AG04449 (cell line): ENCODE results near the gene SEMA5A.

Source experiments
- CTCF ChIA-PET: fragments of 350-600 bp; formaldehyde crosslinking; extraction: SDS; loops from one replicate; lab custom pipeline; 2021; ENCODE audit warnings: antibody characterized with exemption; lab: Yijun Ruan, JAX
- POLR2A ChIA-PET: fragments of 400-600, 350-600 bp; formaldehyde crosslinking; extraction: SDS; loops from one replicate; lab custom pipeline; 2020; ENCODE audit warnings: antibody characterized with exemption, inconsistent platforms; lab: Yijun Ruan, JAX
- DNase-seq: peaks from one replicate; pipeline ENCODE4 v3.0.0-alpha.2; 2010; ENCODE audit warnings: low read depth, low spot score
- H3K4me3 ChIP-seq: 2 replicates; pipeline ENCODE4 v1.5.1; 2011; ENCODE audit warnings: low read depth, mild to moderate bottlenecking, control low read depth, low read length
- TF ChIP-seq, protein P1 (sequence below): IDR thresholded peaks from one replicate; pipeline ENCODE4 v1.5.1; 2011; ENCODE audit warnings: mild to moderate bottlenecking, moderate library complexity, low read length, control low read depth, inconsistent platforms; ENCODE audit not compliant: insufficient read depth; ENCODE audit errors: missing control alignments

Gene SEMA5A

DNA sequence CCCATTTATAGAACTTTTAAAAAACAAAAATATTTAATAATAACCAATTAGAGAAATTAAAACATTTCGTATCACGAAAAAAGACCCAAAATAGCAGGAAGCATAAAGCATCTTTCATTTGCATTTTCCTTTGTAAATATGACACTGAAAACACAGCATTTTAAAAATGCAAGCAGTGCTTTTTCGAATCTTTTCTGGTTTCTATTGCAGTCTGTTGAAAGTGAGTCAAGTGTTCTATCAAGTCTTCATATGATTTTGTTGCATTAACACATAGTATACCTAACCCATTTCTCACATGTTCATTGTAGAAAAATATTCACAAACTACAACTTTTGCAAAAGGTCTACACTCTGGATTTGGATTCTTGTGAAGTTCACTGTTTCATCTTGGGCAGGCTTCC, 198.8 kb downstream of the SEMA5A start:
- POLR2A ChIA-PET, result interaction anchor here (0.6 kb wide), 1 partner anchor 197 kb away, joined by 3 read pairs; no protein-coding TSS in a partner anchor
- CTCF ChIA-PET, result interaction anchor here (0.7 kb wide), 1 partner anchor 8 kb away, joined by 3 read pairs; no protein-coding TSS in a partner anchor
- no peak for DNase-seq
- TF ChIP-seq, protein P1, sequence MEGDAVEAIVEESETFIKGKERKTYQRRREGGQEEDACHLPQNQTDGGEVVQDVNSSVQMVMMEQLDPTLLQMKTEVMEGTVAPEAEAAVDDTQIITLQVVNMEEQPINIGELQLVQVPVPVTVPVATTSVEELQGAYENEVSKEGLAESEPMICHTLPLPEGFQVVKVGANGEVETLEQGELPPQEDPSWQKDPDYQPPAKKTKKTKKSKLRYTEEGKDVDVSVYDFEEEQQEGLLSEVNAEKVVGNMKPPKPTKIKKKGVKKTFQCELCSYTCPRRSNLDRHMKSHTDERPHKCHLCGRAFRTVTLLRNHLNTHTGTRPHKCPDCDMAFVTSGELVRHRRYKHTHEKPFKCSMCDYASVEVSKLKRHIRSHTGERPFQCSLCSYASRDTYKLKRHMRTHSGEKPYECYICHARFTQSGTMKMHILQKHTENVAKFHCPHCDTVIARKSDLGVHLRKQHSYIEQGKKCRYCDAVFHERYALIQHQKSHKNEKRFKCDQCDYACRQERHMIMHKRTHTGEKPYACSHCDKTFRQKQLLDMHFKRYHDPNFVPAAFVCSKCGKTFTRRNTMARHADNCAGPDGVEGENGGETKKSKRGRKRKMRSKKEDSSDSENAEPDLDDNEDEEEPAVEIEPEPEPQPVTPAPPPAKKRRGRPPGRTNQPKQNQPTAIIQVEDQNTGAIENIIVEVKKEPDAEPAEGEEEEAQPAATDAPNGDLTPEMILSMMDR, result no peak
- H3K4me3 ChIP-seq, result no peak overlapping the region

DNA sequence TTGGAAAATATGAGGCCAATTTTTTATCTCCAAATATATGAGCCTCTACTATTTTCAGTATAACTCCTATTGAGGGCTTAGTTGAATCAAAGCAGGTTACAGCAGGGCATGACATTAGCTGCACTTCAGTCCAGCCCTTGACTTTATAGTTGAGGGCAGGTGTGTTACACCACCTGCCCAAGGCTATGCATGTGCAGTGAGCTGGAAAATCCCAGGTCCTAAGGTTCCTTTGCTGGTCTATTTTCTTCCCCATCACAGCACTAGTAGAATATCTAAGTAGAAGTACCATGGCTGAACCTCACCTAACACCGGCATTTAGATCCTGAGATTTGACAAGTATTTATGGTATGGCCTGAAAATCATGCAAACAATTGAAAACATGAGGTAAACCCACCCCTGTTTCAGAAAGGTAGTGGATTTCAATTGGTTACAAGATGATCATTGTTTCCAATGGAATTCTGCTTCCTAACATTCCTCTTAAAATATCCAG, 201.1 kb downstream of the SEMA5A start:
- ChIA-PET POLR2A (no interaction called here), CTCF (interaction anchor here (4.3 kb wide), 1 partner anchor 199 kb away, joined by 19 read pairs; the partner anchor contains the start of gene SEMA5A)
- no peak overlapping the region for H3K4me3 ChIP-seq
- DNase-seq, result no peak
- TF ChIP-seq, protein P1, result no peak

DNA sequence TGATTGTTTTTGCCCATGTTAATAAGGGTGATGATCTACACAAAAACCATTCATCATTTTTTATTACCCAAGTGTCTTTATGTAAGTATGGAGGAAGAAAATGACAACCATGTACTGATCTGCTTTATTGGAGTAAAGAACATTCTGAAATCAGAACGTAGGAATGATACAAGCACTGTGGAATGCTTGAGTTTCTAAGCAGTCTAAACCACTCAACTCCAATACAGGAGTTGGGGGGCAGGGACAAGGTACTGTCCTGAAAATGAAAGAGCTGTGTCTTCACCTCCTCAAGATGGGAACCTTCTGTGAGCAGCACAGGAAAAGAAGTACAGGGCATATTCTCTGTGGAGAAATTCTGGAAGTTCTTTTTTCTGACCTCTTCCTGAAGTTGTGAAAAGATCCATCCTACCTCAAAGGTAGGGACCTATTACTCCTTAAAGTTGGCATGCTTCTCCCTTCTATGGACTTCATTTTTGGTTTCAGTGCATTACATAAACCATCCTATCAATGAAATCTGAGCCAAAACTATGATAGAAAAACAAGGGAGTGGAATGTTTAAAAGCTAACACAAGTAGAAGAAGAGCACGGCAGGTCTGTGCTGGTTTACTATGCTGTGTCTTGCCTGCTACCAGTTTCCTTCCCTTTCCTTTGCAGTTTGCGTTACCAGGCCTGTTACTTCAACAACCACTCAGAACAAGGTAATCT, 202.6 kb downstream of the SEMA5A start:
- no peak for DNase-seq
- TF ChIP-seq, protein P1, result no peak
- POLR2A ChIA-PET, result no interaction called here
- H3K4me3 ChIP-seq, result no peak overlapping the region
- CTCF ChIA-PET, result interaction anchor here (0.6 to 4.3 kb wide), 3 partner anchors 170 to 550 kb away, joined by 3 to 19 read pairs (median 4); partner anchors contain the start of gene SEMA5A

DNA sequence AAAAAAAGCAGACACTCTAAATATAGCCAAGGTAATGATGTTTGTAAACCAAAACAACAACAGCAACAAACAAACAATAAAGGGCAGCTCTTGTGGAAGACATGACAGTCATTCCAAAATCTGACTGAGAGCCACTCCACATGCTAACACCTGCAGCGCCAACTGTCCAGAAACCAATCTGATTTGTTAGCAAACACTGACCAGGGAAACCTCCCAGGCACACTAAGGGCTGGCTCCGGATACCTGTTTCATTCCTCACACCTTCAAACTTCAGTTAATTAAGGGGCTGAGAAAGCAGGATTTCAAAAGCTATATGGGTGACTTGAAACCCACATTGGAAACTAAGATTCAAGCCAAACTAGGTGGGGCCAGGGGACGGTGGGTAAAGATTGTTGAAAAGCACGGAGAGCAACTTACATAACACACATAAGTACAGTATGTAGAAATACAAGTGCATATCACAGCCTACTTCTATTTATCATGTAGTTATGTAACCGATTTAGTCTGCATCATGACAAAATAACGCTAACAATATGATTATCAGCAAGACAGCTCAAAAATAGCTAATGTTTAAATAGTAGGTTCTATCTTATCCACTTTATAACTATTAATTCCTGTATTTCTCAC, 203.6 kb downstream of the SEMA5A start:
- ChIA-PET CTCF (interaction anchor here (0.6 to 4.3 kb wide), 5 partner anchors 19 to 551 kb away, joined by 3 to 19 read pairs (median 4); partner anchors contain the start of gene SEMA5A), POLR2A (no interaction called here)
- no peak for DNase-seq
- H3K4me3 ChIP-seq, result no peak overlapping the region
- TF ChIP-seq, protein P1, result no peak

DNA sequence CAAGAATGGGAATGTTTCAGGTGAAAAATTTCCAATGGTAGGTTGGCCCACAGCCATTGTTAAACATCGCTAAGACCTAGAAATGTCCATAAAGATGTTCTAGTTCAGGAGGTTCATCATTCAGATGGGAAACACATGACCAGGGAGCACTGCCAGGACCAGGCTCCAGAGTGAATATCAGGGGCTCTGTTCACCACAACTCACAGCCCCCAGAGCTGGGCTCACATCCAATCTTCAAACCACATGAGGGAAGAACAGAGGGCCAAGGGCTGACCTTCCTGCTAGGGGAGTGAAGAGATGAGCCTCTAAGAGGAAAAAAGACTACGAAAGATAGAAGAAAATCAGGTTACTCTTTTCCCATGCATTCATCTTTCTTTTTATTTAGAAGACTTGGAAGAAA, 205.8 kb downstream of the SEMA5A start:
- ChIA-PET CTCF (no interaction called here), POLR2A (no interaction called here)
- TF ChIP-seq, protein P1, result no peak
- no peak for DNase-seq
- H3K4me3 ChIP-seq, result no peak overlapping the region
